ENCODE results near the gene TGM1.
"Not testable (repeated sequence)": the region's sequence is repeated elsewhere in the genome, so short reads cannot be mapped to it uniquely, and the experiment has no call there.

DNA sequence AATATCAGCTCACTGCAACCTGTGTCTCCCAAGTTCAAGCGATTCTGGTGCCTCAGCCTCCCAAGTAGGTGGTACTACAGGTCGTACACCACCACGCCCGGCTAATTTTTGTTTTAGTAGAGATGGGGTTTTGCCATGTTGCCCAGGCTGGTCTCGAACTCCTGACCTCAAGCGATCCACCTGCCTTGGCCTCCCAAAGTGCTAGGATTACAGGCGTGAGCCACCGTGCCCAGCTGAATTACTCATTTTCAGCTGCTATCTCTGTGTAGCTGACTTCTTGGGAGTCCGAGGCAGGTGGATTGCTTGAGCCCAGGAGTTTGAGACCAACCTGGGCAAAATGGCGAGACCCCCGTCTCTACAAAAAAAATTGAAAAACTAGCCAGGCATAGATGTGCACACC lies 17.6 kb downstream of the TGM1 start:
- TF ChIP-seq, protein P1, sequence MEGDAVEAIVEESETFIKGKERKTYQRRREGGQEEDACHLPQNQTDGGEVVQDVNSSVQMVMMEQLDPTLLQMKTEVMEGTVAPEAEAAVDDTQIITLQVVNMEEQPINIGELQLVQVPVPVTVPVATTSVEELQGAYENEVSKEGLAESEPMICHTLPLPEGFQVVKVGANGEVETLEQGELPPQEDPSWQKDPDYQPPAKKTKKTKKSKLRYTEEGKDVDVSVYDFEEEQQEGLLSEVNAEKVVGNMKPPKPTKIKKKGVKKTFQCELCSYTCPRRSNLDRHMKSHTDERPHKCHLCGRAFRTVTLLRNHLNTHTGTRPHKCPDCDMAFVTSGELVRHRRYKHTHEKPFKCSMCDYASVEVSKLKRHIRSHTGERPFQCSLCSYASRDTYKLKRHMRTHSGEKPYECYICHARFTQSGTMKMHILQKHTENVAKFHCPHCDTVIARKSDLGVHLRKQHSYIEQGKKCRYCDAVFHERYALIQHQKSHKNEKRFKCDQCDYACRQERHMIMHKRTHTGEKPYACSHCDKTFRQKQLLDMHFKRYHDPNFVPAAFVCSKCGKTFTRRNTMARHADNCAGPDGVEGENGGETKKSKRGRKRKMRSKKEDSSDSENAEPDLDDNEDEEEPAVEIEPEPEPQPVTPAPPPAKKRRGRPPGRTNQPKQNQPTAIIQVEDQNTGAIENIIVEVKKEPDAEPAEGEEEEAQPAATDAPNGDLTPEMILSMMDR (IDR thresholded peaks at IDR 0.05) = not testable (repeated sequence)
- not testable (repeated sequence) for TF ChIP-seq POLR2AphosphoS5 (IDR thresholded peaks at IDR 0.05)
